ENCODE results near the gene TMC8.

- TF ChIP-seq EZH2 (IDR thresholded peaks at IDR 0.05; ENCODE audit: low read depth, low read length, severe bottlenecking) (no peak), SP1 (IDR thresholded peaks at IDR 0.05; ENCODE audit: low read depth, low read length) (no peak), CHD2 (IDR thresholded peaks at IDR 0.05; ENCODE audit: low read length) (no peak), CTCF (IDR thresholded peaks at IDR 0.05; ENCODE audit: control extremely low read depth in 1 of 3, insufficient read depth in 1 of 3, low read depth in 1 of 3, low read length in 3 of 3) (no peak), ATF2 (IDR thresholded peaks at IDR 0.05; ENCODE audit: low read length) (no peak), EP300 (IDR thresholded peaks at IDR 0.05; ENCODE audit: borderline replicate concordance in 1 of 2, low read depth in 2 of 2, low read length in 2 of 2) (no peak)
These were observed 9.4 kb upstream of the TMC8 start for GRCh38 chr17:78120971-78121800.

All from H1 (cell line).